Ovary (tissue), 3 donors: ENCODE measurements around the gene PWP1.

Experiments
- CTCF ChIP-seq, 3 donors: fragments of 450-650 bp in 2 of 3; fragments of 200-600 bp in 1 of 3; IDR thresholded peaks; one replicate each; pipeline versions ENCODE4 v1.5.1 to v1.8.0; 2016 to 2022; ENCODE audit warnings: antibody characterized with exemption in 3 of 3, mild to moderate bottlenecking in 1 of 3
- EP300 ChIP-seq: sonication (generic); formaldehyde crosslinking; IDR thresholded peaks from one replicate; pipeline ENCODE4 v1.6.1; 2017; ENCODE audit warnings: antibody characterized with exemption
- donor health status: DM: no; HTN: no; CAD: no.

DNA sequence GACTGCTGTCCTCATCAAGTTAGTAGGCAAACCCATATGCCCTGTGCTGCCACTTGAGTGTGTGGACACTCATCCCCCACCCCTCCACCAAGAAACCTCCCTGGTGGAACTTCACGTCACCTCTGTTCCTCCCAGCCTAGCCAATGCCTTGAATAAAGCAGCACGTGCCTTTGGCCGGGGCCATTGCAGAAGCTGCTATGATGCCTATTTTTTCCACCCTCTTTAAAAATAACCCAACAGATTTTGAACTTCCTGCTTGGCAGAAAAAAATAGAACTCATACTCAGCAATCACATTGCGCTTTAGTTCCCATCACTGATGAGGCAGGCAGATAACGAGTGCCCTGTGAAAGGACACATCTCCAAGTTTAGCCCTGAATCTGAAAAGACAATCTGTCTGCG lies 23.1 kb upstream of the PWP1 start:
- TF ChIP-seq CTCF (IDR thresholded peaks at IDR 0.05) = no peak
- TF ChIP-seq EP300 = no peak
